CD14-positive monocyte (primary cell): ENCODE results near the gene AGBL1. TPM values are rescaled to one million over a fixed set of nuclear protein-coding genes. Genes with fewer than 3 reads are reported as not detected.

Experiments
- DNase-seq, 3 donors: peaks; one replicate each; pipeline ENCODE4 v3.0.0-alpha.2; 2011 to 2022
- H2AFZ ChIP-seq: 2 replicates; pipeline ENCODE4 v1.6.0; 2012; ENCODE audit warnings: mild to moderate bottlenecking, low read depth, low read length, inconsistent platforms; ENCODE audit not compliant: insufficient read depth, poor library complexity, severe bottlenecking
- H3K27ac ChIP-seq, 2 donors: 1 replicate in 1 of 2; 2 replicates in 1 of 2; pipeline ENCODE4 v1.5.1; 2012 to 2013; ENCODE audit warnings: low read length in 2 of 2, control low read depth in 1 of 2, inconsistent platforms in 1 of 2, low read depth in 1 of 2, mild to moderate bottlenecking in 1 of 2
- H3K27me3 ChIP-seq, 2 donors: one replicate each; pipeline versions ENCODE4 v1.6.0 to v1.6.1; 2011 to 2013; ENCODE audit warnings: low read length in 2 of 2; ENCODE audit not compliant: control insufficient read depth in 2 of 2, insufficient read depth in 2 of 2
- H3K36me3 ChIP-seq, 2 donors: replicated peaks in 1 of 2; 1 replicate in 1 of 2; 2 replicates in 1 of 2; pipeline versions ENCODE4 v1.5.1 to v1.6.1; 2012 to 2013; ENCODE audit warnings: low read length in 2 of 2, control low read depth in 1 of 2, inconsistent platforms in 1 of 2, mild to moderate bottlenecking in 1 of 2; ENCODE audit not compliant: insufficient read depth in 2 of 2, control insufficient read depth in 1 of 2
- H3K4me1 ChIP-seq, 2 donors: 1 replicate in 1 of 2; 2 replicates in 1 of 2; pipeline versions ENCODE4 v1.5.1 to v1.6.1; 2012 to 2013; ENCODE audit warnings: low read length in 2 of 2, control low read depth in 1 of 2, inconsistent platforms in 1 of 2, mild to moderate bottlenecking in 1 of 2, moderate library complexity in 1 of 2; ENCODE audit not compliant: insufficient read depth in 2 of 2, control insufficient read depth in 1 of 2
- H3K4me2 ChIP-seq: replicated peaks from 2 replicates; pipeline ENCODE3; 2012; ENCODE audit warnings: low read length, moderate library complexity, mild to moderate bottlenecking; ENCODE audit not compliant: poor library complexity, severe bottlenecking; ENCODE audit errors: extremely low read depth
- H3K4me3 ChIP-seq, 3 experiments: fragments of 200-600 bp in 1 of 3; sonication (generic) in 1 of 3; replicated peaks in 1 of 3; 1 replicate in 2 of 3; 2 replicates in 1 of 3; pipeline ENCODE4 v1.5.1; 2011 to 2013; ENCODE audit warnings: low read length in 3 of 3, mild to moderate bottlenecking in 3 of 3, control low read depth in 2 of 3, low read depth in 2 of 3, inconsistent platforms in 1 of 3, moderate library complexity in 1 of 3
- H3K79me2 ChIP-seq: 2 replicates; pipeline ENCODE4 v1.6.0; 2012; ENCODE audit warnings: mild to moderate bottlenecking, control low read depth, inconsistent platforms, low read length, moderate library complexity; ENCODE audit not compliant: insufficient read depth
- H3K9ac ChIP-seq: 2 replicates; pipeline ENCODE4 v1.6.0; 2017; ENCODE audit warnings: low read length, mild to moderate bottlenecking; ENCODE audit not compliant: insufficient read depth, poor library complexity, severe bottlenecking
- H3K9me3 ChIP-seq, 2 donors: replicated peaks in 1 of 2; 1 replicate in 1 of 2; 2 replicates in 1 of 2; pipeline versions ENCODE4 v1.5.1 to v1.6.1; 2012 to 2013; ENCODE audit warnings: low read length in 2 of 2, control low read depth in 1 of 2; ENCODE audit not compliant: control insufficient read depth in 1 of 2, insufficient read depth in 1 of 2
- H4K20me1 ChIP-seq: 2 replicates; pipeline ENCODE4 v1.6.0; 2012; ENCODE audit warnings: mild to moderate bottlenecking, low read length, control low read depth, moderate library complexity; ENCODE audit not compliant: insufficient read depth
- H3K27ac Mint-ChIP-seq, 7 donors: one replicate each; pipeline ENCODE4 v1.8.0; 2020; ENCODE audit warnings: mild to moderate bottlenecking in 7 of 7, mixed read lengths in 7 of 7, moderate library complexity in 6 of 7, inconsistent platforms in 2 of 7
- H3K27me3 Mint-ChIP-seq, 3 donors: one replicate each; pipeline ENCODE4 v1.8.0; 2021 to 2022; ENCODE audit warnings: low read depth in 3 of 3, mild to moderate bottlenecking in 3 of 3, mixed read lengths in 3 of 3, moderate library complexity in 3 of 3, inconsistent platforms in 1 of 3
- H3K36me3 Mint-ChIP-seq, 2 donors: one replicate each; pipeline ENCODE4 v1.8.0; 2020; ENCODE audit warnings: mixed read lengths in 2 of 2, inconsistent platforms in 1 of 2, mild to moderate bottlenecking in 1 of 2
- H3K4me1 Mint-ChIP-seq: one replicate; pipeline ENCODE4 v1.8.0; 2020; ENCODE audit warnings: mild to moderate bottlenecking, mixed read lengths
- H3K4me3 Mint-ChIP-seq, 2 donors: one replicate each; pipeline ENCODE4 v1.8.0; 2020; ENCODE audit warnings: mild to moderate bottlenecking in 2 of 2, mixed read lengths in 2 of 2, moderate library complexity in 1 of 2
- H3K9me3 Mint-ChIP-seq, 7 donors: one replicate each; pipeline ENCODE4 v1.8.0; 2020 to 2022; ENCODE audit warnings: mixed read lengths in 7 of 7, mild to moderate bottlenecking in 6 of 7, moderate library complexity in 6 of 7, inconsistent platforms in 2 of 7
- CTCF ChIP-seq: fragments of 200-600 bp; IDR thresholded peaks from one replicate; pipeline ENCODE4 v1.8.0; 2022; ENCODE audit warnings: antibody characterized with exemption, mild to moderate bottlenecking
- WGBS: methylation state at CpG from one replicate; pipeline ENCODE4 v1.1.5; 2013; ENCODE audit warnings: missing lambda C conversion rate; ENCODE audit not compliant: insufficient coverage; 5-methylcytosine and 5-hydroxymethylcytosine counted together
- intact Hi-C, 2 donors: fragments of 100-400 bp; cut with micrococcal nuclease; formaldehyde crosslinking; loops; one replicate each; pipeline versions ENCODE4 v1.15.0 to v1.15.1; 2023
- polyA plus RNA-seq, 3 donors: library from polyadenylated mRNA; depleted of rRNA in 1 of 3; unstranded in 2 of 3; stranded (reverse) in 1 of 3; fragments of 300-500 nt in 2 of 3; fragments of >200 nt in 1 of 3; fragmentation: Illumina TruSeq in 2 of 3; gene quantifications; 1 replicate in 2 of 3; 2 replicates in 1 of 3; pipeline ENCODE4 v1.2.3, GENCODE V29; 2012 to 2021

AGBL1 gene
- polyA plus RNA-seq, 3 donors: not detected

- Histone ChIP-seq H3K27ac (no peak overlapping the region), H3K4me2 (no peak overlapping the region), H4K20me1 (no peaks in the 10 kb centered on the region), H3K9ac (no peak overlapping the region), H3K9me3 (no peaks in the 10 kb centered on the region), H3K4me3 (no peak overlapping the region), H3K4me1 (no peaks in the 10 kb centered on the region), H3K36me3 (no peaks in the 10 kb centered on the region), H3K79me2 (no peaks in the 10 kb centered on the region), H2AFZ (no peak overlapping the region), H3K27me3 (no peaks in the 10 kb centered on the region)
- intact Hi-C loops: no loop called here
- H3K27me3 Mint-ChIP-seq: peaks cover 0 to 1% (median 0%) of the 10 kb centered on the region in 3 donors
- DNase-seq: no peak
- no peak overlapping the region for H3K4me3 Mint-ChIP-seq
- no peak overlapping the region for H3K27ac Mint-ChIP-seq
- WGBS: no CpG with 5 or more reads among the region's 4 CpGs
- no peaks in the 10 kb centered on the region for H3K4me1 Mint-ChIP-seq
- no peaks in the 10 kb centered on the region for H3K36me3 Mint-ChIP-seq
- H3K9me3 Mint-ChIP-seq: peaks cover 0 to 4% (median 0%) of the 10 kb centered on the region in 7 donors
- TF ChIP-seq CTCF: no peak
Measured at GRCh38 chr15:86267892-86268291, 188.2 kb downstream of the AGBL1 start.

- no peaks in the 10 kb centered on the region for H3K36me3 Mint-ChIP-seq
- H3K27ac Mint-ChIP-seq: no peak overlapping the region
- no peak overlapping the region for H2AFZ ChIP-seq
Measured at GRCh38 chr15:86268558-86268957, 188.9 kb downstream of the AGBL1 start.

More at GRCh38 chr15:86268558-86268957, 188.9 kb downstream of the AGBL1 start:
- intact Hi-C loops: no loop called here
- H3K4me1 ChIP-seq: no peaks in the 10 kb centered on the region
- Mint-ChIP-seq H3K9me3 (peaks cover 0 to 4% (median 0%) of the 10 kb centered on the region in 7 donors), H3K4me3 (no peak overlapping the region), H3K4me1 (no peaks in the 10 kb centered on the region), H3K27me3 (peaks cover 0 to 1% (median 0%) of the 10 kb centered on the region in 3 donors)
- no peaks in the 10 kb centered on the region for H3K36me3 ChIP-seq
- no peaks in the 10 kb centered on the region for H4K20me1 ChIP-seq
- H3K27ac ChIP-seq: no peak overlapping the region
- WGBS: no CpG with 5 or more reads among the region's 1 CpG
- no peak overlapping the region for H3K4me2 ChIP-seq
- H3K27me3 ChIP-seq: no peaks in the 10 kb centered on the region
- no peak overlapping the region for H3K9ac ChIP-seq
- H3K79me2 ChIP-seq: no peaks in the 10 kb centered on the region
- DNase-seq: no peak
- no peak for TF ChIP-seq CTCF
- H3K9me3 ChIP-seq: no peaks in the 10 kb centered on the region
- no peak overlapping the region for H3K4me3 ChIP-seq
